ENCODE measurements around the gene SIGLEC14.

The SIGLEC14 gene

GRCh38 chr19:51691584-51692428, 45.2 kb upstream of the SIGLEC14 start:
- H3K4me3 ChIP-seq (replicated peaks; ENCODE audit: low read depth, low read length), result peak overlapping the region; percentile 82
- no peak for DNase-seq (ENCODE audit: extremely low read depth, low read depth)
- TF ChIP-seq CTCF (IDR thresholded peaks at IDR 0.05; ENCODE audit: low read depth, low read length, missing control alignments), result no peak

GRCh38 chr19:51691074-51691583, 44.5 kb upstream of the SIGLEC14 start:
- peak overlapping the region; percentile 82 for H3K4me3 ChIP-seq (replicated peaks; ENCODE audit: low read depth, low read length)
- TF ChIP-seq CTCF (IDR thresholded peaks at IDR 0.05; ENCODE audit: low read depth, low read length, missing control alignments), result no peak
- no peak for DNase-seq (ENCODE audit: extremely low read depth, low read depth)

- peak overlapping the region; percentile 82 for H3K4me3 ChIP-seq (replicated peaks; ENCODE audit: low read depth, low read length)
- TF ChIP-seq CTCF (IDR thresholded peaks at IDR 0.05; ENCODE audit: low read depth, low read length, missing control alignments), result no peak
- DNase-seq (ENCODE audit: extremely low read depth, low read depth), result no peak
Observed at GRCh38 chr19:51690454-51691073, 43.9 kb upstream of the SIGLEC14 start.

GRCh38 chr19:51689751-51690453, 43.3 kb upstream of the SIGLEC14 start:
- no peak for TF ChIP-seq CTCF (IDR thresholded peaks at IDR 0.05; ENCODE audit: low read depth, low read length, missing control alignments)
- DNase-seq (ENCODE audit: extremely low read depth, low read depth), result no peak
- H3K4me3 ChIP-seq (replicated peaks; ENCODE audit: low read depth, low read length), result peak overlapping the region; percentile 82

GRCh38 chr19:51688671-51689571, 42.3 kb upstream of the SIGLEC14 start:
- TF ChIP-seq CTCF (IDR thresholded peaks at IDR 0.05; ENCODE audit: low read depth, low read length, missing control alignments), result no peak
- peak; percentile 66 for DNase-seq (ENCODE audit: extremely low read depth, low read depth)
- peak overlapping the region; percentile 82 for H3K4me3 ChIP-seq (replicated peaks; ENCODE audit: low read depth, low read length)
